ENCODE data around the gene TXNDC17. TPM values are rescaled to one million over a fixed set of nuclear protein-coding genes. Genes with fewer than 3 reads are reported as not detected.

TXNDC17 gene
- total RNA-seq, 1 donor from 2014 or later = 117 TPM

DNA sequence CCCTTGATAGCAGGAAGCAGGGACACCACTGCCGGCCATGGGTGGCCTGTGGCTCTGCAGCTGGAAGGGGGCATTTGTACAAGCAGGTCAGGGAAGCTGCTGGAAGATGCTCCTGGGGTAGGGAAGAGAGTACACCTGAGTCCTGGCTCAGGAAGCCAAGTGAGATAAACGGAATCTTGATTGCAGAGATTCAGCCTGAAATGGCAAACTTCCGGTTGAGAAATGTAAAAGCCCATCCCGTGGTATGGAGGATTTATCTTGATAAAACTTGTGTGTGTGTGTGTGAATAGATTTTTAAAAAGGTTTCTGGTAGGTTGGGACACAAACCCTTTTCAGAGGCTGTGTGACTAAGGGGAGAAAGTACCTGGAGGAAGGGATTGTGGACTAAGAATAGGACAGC, 40.3 kb downstream of the TXNDC17 start:
- no peaks in the 10 kb centered on the region for H3K4me1 Mint-ChIP-seq
- H3K4me3 Mint-ChIP-seq = no peak overlapping the region
- no peak overlapping the region for H3K27ac Mint-ChIP-seq (ENCODE audit: unreplicated experiment)
- H3K27me3 Mint-ChIP-seq (ENCODE audit: low read depth) = peaks cover 31% of the 10 kb centered on the region
- H3K9me3 Mint-ChIP-seq = peaks cover 2% of the 10 kb centered on the region
- no peak for TF ChIP-seq CTCF (conservative IDR thresholded peaks at IDR 0.05)
- DNase-seq (ENCODE audit: low read depth, low spot score) = no peak
- no peaks in the 10 kb centered on the region for H3K36me3 Mint-ChIP-seq (ENCODE audit: low read depth)

- no peaks in the 10 kb centered on the region for H3K36me3 Mint-ChIP-seq (ENCODE audit: low read depth)
- H3K4me1 Mint-ChIP-seq = no peaks in the 10 kb centered on the region
- no peak for TF ChIP-seq CTCF (conservative IDR thresholded peaks at IDR 0.05)
- no peak overlapping the region for H3K4me3 Mint-ChIP-seq
- peaks cover 2% of the 10 kb centered on the region for H3K9me3 Mint-ChIP-seq
- peaks cover 32% of the 10 kb centered on the region for H3K27me3 Mint-ChIP-seq (ENCODE audit: low read depth)
- no peak for DNase-seq (ENCODE audit: low read depth, low spot score)
- H3K27ac Mint-ChIP-seq (ENCODE audit: unreplicated experiment) = no peak overlapping the region
Observed at GRCh38 chr17:6681671-6682070, 40.8 kb downstream of the TXNDC17 start.

DNA sequence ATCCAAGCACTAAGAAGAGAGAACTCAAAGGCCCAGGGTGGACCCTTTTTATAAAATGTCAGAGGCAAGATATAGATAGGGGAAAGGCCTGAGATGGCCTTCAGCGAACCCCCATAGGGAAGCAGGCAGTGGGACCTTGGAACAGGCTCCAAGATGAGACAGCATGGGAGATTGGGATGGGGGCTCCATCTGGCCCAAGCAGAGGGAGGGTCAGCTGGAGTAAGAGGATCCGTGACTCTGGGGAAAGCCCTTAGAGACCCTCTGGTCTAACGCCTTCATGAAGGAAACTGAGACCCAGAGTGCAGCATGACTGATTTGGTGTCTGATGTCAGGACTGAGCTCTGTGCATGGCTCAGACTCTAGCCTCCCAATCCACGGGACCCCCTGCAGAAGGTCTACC, 41.5 kb downstream of the TXNDC17 start:
- TF ChIP-seq CTCF (conservative IDR thresholded peaks at IDR 0.05) = no peak
- Mint-ChIP-seq H3K27me3 (ENCODE audit: low read depth) (peaks cover 38% of the 10 kb centered on the region), H3K4me3 (no peak overlapping the region), H3K36me3 (ENCODE audit: low read depth) (no peaks in the 10 kb centered on the region), H3K9me3 (peaks cover 2% of the 10 kb centered on the region), H3K27ac (ENCODE audit: unreplicated experiment) (no peak overlapping the region), H3K4me1 (no peaks in the 10 kb centered on the region)
- no peak for DNase-seq (ENCODE audit: low read depth, low spot score)

GRCh38 chr17:6683081-6683684, 42.3 kb downstream of the TXNDC17 start:
- Mint-ChIP-seq H3K4me1 (no peaks in the 10 kb centered on the region), H3K9me3 (peaks cover 2% of the 10 kb centered on the region), H3K36me3 (ENCODE audit: low read depth) (no peaks in the 10 kb centered on the region), H3K27ac (ENCODE audit: unreplicated experiment) (no peak overlapping the region), H3K27me3 (ENCODE audit: low read depth) (peaks cover 39% of the 10 kb centered on the region), H3K4me3 (no peak overlapping the region)
- no peak for DNase-seq (ENCODE audit: low read depth, low spot score)
- TF ChIP-seq CTCF (conservative IDR thresholded peaks at IDR 0.05) = no peak

GRCh38 chr17:6683730-6684459, 43.0 kb downstream of the TXNDC17 start:
- no peaks in the 10 kb centered on the region for H3K36me3 Mint-ChIP-seq (ENCODE audit: low read depth)
- peak overlapping the region; percentile 64 for H3K27ac Mint-ChIP-seq (ENCODE audit: unreplicated experiment)
- peaks cover 2% of the 10 kb centered on the region for H3K9me3 Mint-ChIP-seq
- no peak for TF ChIP-seq CTCF (conservative IDR thresholded peaks at IDR 0.05)
- H3K4me1 Mint-ChIP-seq = no peaks in the 10 kb centered on the region
- no peak overlapping the region for H3K4me3 Mint-ChIP-seq
- DNase-seq (ENCODE audit: low read depth, low spot score) = no peak
- peaks cover 31% of the 10 kb centered on the region for H3K27me3 Mint-ChIP-seq (ENCODE audit: low read depth)
